GM12878 (cell line): ENCODE results near the gene MEIG1. TPM values are rescaled to one million over a fixed set of nuclear protein-coding genes. Genes with fewer than 3 reads are reported as not detected.

Experiments
- ATAC-seq: fragments of 200-7000 bp; cut with Tn5 transposase; 3 replicates; pipeline ENCODE4 v1.9.1; 2020; ENCODE audit warnings: mild to moderate bottlenecking, moderate library complexity
- BruUV-seq: library from RNA; stranded (reverse); fragments of 400-500 nt; replicated peaks from 2 replicates; lab custom pipeline; 2021; lab: Mats Ljungman, UMichigan
- CTCF ChIA-PET: fragments of 300-600 bp; sonication (Branson Sonifier 250); formaldehyde crosslinking; extraction: SDS; loops from one replicate; lab custom pipeline; 2021; ENCODE audit warnings: inconsistent platforms; lab: Yijun Ruan, JAX
- POLR2A ChIA-PET: fragments of 350-600 bp; formaldehyde crosslinking; extraction: SDS; loops from one replicate; lab custom pipeline; 2021; ENCODE audit warnings: inconsistent platforms; lab: Charles Lee
- RAD21 ChIA-PET: fragments of 300-600 bp; sonication (Branson Sonifier 250); formaldehyde crosslinking; loops from one replicate; lab custom pipeline; 2023; ENCODE audit warnings: antibody characterized with exemption; ENCODE audit not compliant: unreplicated experiment; lab: Charles Lee
- SMC1A ChIA-PET: fragments of 300-600 bp; sonication (Branson Sonifier 250); formaldehyde crosslinking; loops from one replicate; lab custom pipeline; 2023; ENCODE audit not compliant: unreplicated experiment, uncharacterized antibody; lab: Charles Lee
- DNase-seq: peaks from one replicate; pipeline ENCODE4 v3.0.0-alpha.2; 2011; ENCODE audit warnings: low read depth, low spot score
- FAIRE-seq: peaks from 3 replicates; lab custom pipeline; 2011; peaks lifted over from hg19 to GRCh38; lab: Jason Lieb, UNC
- H2AFZ ChIP-seq: 2 replicates; pipeline ENCODE4 v1.6.0; 2011; ENCODE audit warnings: low read depth, low read length, control low read depth; ENCODE audit not compliant: control insufficient read depth
- H3K27ac ChIP-seq: 2 replicates; pipeline ENCODE4 v1.5.1; 2011; ENCODE audit warnings: control low read depth; ENCODE audit not compliant: control insufficient read depth, insufficient read depth
- H3K27me3 ChIP-seq, 2 experiments: replicated peaks in 1 of 2; 2 replicates each; pipeline versions ENCODE4 v1.6.0 to v1.6.1; 2011; ENCODE audit warnings: low read length in 1 of 2; ENCODE audit not compliant: control insufficient read depth in 2 of 2, insufficient read depth in 2 of 2
- H3K36me3 ChIP-seq, 2 experiments: 2 replicates each; pipeline ENCODE4 v1.5.1; 2011; ENCODE audit warnings: low read length in 1 of 2; ENCODE audit not compliant: control insufficient read depth in 2 of 2, insufficient read depth in 2 of 2
- H3K4me1 ChIP-seq: 2 replicates; pipeline ENCODE4 v1.6.1; 2011; ENCODE audit warnings: mild to moderate bottlenecking, low read length, moderate library complexity, mixed read lengths; ENCODE audit not compliant: control insufficient read depth, insufficient read depth
- H3K4me2 ChIP-seq: 2 replicates; pipeline ENCODE4 v1.6.0; 2011; ENCODE audit warnings: control low read depth; ENCODE audit not compliant: control insufficient read depth, insufficient read depth
- H3K4me3 ChIP-seq: fragments of 200-600 bp; sonication (generic); 2 replicates; pipeline ENCODE4 v1.5.1; 2016
- H3K79me2 ChIP-seq: 2 replicates; pipeline ENCODE4 v1.6.0; 2011; ENCODE audit warnings: low read length; ENCODE audit not compliant: control insufficient read depth, insufficient read depth
- H3K9ac ChIP-seq: 2 replicates; pipeline ENCODE4 v1.8.0; 2011; ENCODE audit warnings: low read length, control low read depth, mixed read lengths; ENCODE audit not compliant: control insufficient read depth, insufficient read depth
- H3K9me3 ChIP-seq: replicated peaks from 3 replicates; pipeline ENCODE4 v1.5.1; 2011; ENCODE audit warnings: mild to moderate bottlenecking, low read length; ENCODE audit not compliant: control insufficient read depth, insufficient read depth
- H4K20me1 ChIP-seq: 2 replicates; pipeline ENCODE4 v1.6.0; 2011; ENCODE audit not compliant: control insufficient read depth, insufficient read depth
- ATF7 ChIP-seq: fragments of 450-650 bp; IDR thresholded peaks from 2 replicates; pipeline ENCODE4 v1.6.1; 2016; ENCODE audit warnings: low read depth, mild to moderate bottlenecking
- BACH1 ChIP-seq: fragments of 450-650 bp; IDR thresholded peaks from 2 replicates; pipeline ENCODE4 v1.6.1; 2017; ENCODE audit warnings: mild to moderate bottlenecking, borderline replicate concordance
- BHLHE40 ChIP-seq, 2 experiments: fragments of 450-650 bp in 1 of 2; IDR thresholded peaks; 2 replicates each; pipeline ENCODE4 v1.6.1; 2011 to 2017; ENCODE audit warnings: low read depth in 2 of 2, borderline replicate concordance in 1 of 2, improper control_type of control experiment in 1 of 2, low read length in 1 of 2, mild to moderate bottlenecking in 1 of 2
- CHD2 ChIP-seq: IDR thresholded peaks from 2 replicates; pipeline ENCODE4 v1.6.1; 2011; ENCODE audit warnings: low read depth, low read length, improper control_type of control experiment, borderline replicate concordance
- ESRRA ChIP-seq: IDR thresholded peaks from 2 replicates; pipeline ENCODE4 v1.6.1; 2012; ENCODE audit warnings: mild to moderate bottlenecking, low read length, improper control_type of control experiment
- ETV6 ChIP-seq, 2 experiments: fragments of 450-650 bp in 1 of 2; IDR thresholded peaks in 1 of 2; conservative IDR thresholded peaks in 1 of 2; 2 replicates each; pipeline ENCODE4 v1.6.1; 2014; ENCODE audit warnings: antibody characterized with exemption in 1 of 2, borderline replicate concordance in 1 of 2, low read depth in 1 of 2, mild to moderate bottlenecking in 1 of 2, moderate library complexity in 1 of 2
- GABPA ChIP-seq: IDR thresholded peaks from 2 replicates; pipeline ENCODE4 v1.6.1; 2014; ENCODE audit warnings: antibody characterized with exemption, low read depth, mild to moderate bottlenecking, inconsistent platforms
- JUND ChIP-seq: IDR thresholded peaks from 2 replicates; pipeline ENCODE4 v1.6.1; 2012; ENCODE audit warnings: low read depth, mild to moderate bottlenecking, low read length, improper control_type of control experiment, moderate library complexity
- LARP7 ChIP-seq: fragments of 450-650 bp; IDR thresholded peaks from 2 replicates; pipeline ENCODE4 v1.6.1; 2017; ENCODE audit warnings: mild to moderate bottlenecking
- NR2F1 ChIP-seq: fragments of 450-650 bp; conservative IDR thresholded peaks from 2 replicates; pipeline ENCODE4 v1.6.1; 2017; ENCODE audit warnings: mild to moderate bottlenecking
- PAX5 ChIP-seq: IDR thresholded peaks from 2 replicates; pipeline ENCODE4 v1.6.1; 2011; ENCODE audit warnings: low read depth, low read length, borderline replicate concordance
- PAX8 ChIP-seq: fragments of 450-650 bp; IDR thresholded peaks from 2 replicates; pipeline ENCODE4 v1.6.1; 2017; ENCODE audit warnings: mild to moderate bottlenecking, moderate library complexity
- SMAD1 ChIP-seq: fragments of 450-650 bp; IDR thresholded peaks from 2 replicates; pipeline ENCODE4 v1.6.1; 2018; ENCODE audit warnings: mild to moderate bottlenecking, low read depth; ENCODE audit not compliant: partially characterized antibody
- SREBF2 ChIP-seq: IDR thresholded peaks from 2 replicates; pipeline ENCODE4 v1.6.1; 2012; ENCODE audit warnings: mild to moderate bottlenecking, low read length
- STAT1 ChIP-seq: fragments of 450-650 bp; conservative IDR thresholded peaks from 2 replicates; pipeline ENCODE4 v1.6.1; 2014; ENCODE audit warnings: antibody characterized with exemption, mild to moderate bottlenecking
- TCF12 ChIP-seq: IDR thresholded peaks from 2 replicates; pipeline ENCODE4 v1.6.1; 2011; ENCODE audit warnings: low read depth, mild to moderate bottlenecking, low read length
- ZNF217 ChIP-seq: fragments of 450-650 bp; IDR thresholded peaks from 2 replicates; pipeline ENCODE4 v1.6.1; 2017; ENCODE audit warnings: antibody characterized with exemption, mild to moderate bottlenecking
- ZNF24 ChIP-seq: fragments of 450-650 bp; IDR thresholded peaks from 2 replicates; pipeline ENCODE4 v1.6.1; 2017; ENCODE audit warnings: antibody characterized with exemption, mild to moderate bottlenecking
- ZNF622 ChIP-seq: fragments of 450-650 bp; IDR thresholded peaks from 2 replicates; pipeline ENCODE4 v1.6.1; 2017; ENCODE audit warnings: mild to moderate bottlenecking, inconsistent platforms
- ZZZ3 ChIP-seq: IDR thresholded peaks from 2 replicates; pipeline ENCODE4 v1.6.1; 2011; ENCODE audit warnings: low read depth; ENCODE audit not compliant: control insufficient read depth, insufficient read length
- WGBS: methylation state at CpG from one replicate; pipeline ENCODE4 v1.1.6; 2016; ENCODE audit warnings: low lambda C conversion rate; ENCODE audit not compliant: insufficient replicate concordance, insufficient coverage; ENCODE audit errors: missing lambda C conversion rate; 5-methylcytosine and 5-hydroxymethylcytosine counted together
- in situ Hi-C: fragments of 300-500 bp; cut with MboI; formaldehyde crosslinking; loops from 9 replicates; pipeline ENCODE4 v1.14.3; 2018; ENCODE audit warnings: mixed read lengths
- intact Hi-C: fragments of 100-400 bp; cut with micrococcal nuclease; formaldehyde crosslinking; loops from one replicate; pipeline ENCODE4 v1.14.2; 2022; ENCODE audit not compliant: unreplicated experiment
- polyA plus RNA-seq, 11 experiments: library from polyadenylated mRNA; depleted of rRNA in 4 of 11; unstranded in 6 of 11; stranded (reverse) in 5 of 11; fragments of >200 nt; fragmentation: Nextera tagmentation in 4 of 11; fragmentation: Illumina TruSeq in 1 of 11; extraction: Ambion mirVana in 4 of 11; extraction: Trizol in 1 of 11; gene quantifications; 1 replicate in 1 of 11; 2 replicates in 10 of 11; pipeline versions ENCODE4 v1.2.1 to v1.2.3, GENCODE V29; 2011 to 2016; ENCODE audit warnings: inconsistent platforms in 2 of 11, missing spikeins in 2 of 11, low read depth in 1 of 11
- total RNA-seq, 4 experiments: library from RNA; depleted of rRNA in 3 of 4; stranded (reverse); fragments of >200 nt in 3 of 4; fragmentation: Illumina TruSeq in 1 of 4; extraction: Trizol in 1 of 4; gene quantifications; 2 replicates each; pipeline versions ENCODE4 v1.2.1 to v1.2.3, GENCODE V29; 2013 to 2021
- TF ChIP-seq, protein P1 (sequence below): fragments of 450-650 bp; conservative IDR thresholded peaks from 2 replicates; pipeline ENCODE4 v1.6.1; 2017; ENCODE audit warnings: mild to moderate bottlenecking, moderate library complexity

Gene MEIG1
- total and polyA plus RNA-seq, 10 of the 15 experiments (the other 5 are each of a cell fraction or from before 2014, with no cell fraction given): 0.13 to 1.9 (median 0.80) TPM; not detected in 2

DNA sequence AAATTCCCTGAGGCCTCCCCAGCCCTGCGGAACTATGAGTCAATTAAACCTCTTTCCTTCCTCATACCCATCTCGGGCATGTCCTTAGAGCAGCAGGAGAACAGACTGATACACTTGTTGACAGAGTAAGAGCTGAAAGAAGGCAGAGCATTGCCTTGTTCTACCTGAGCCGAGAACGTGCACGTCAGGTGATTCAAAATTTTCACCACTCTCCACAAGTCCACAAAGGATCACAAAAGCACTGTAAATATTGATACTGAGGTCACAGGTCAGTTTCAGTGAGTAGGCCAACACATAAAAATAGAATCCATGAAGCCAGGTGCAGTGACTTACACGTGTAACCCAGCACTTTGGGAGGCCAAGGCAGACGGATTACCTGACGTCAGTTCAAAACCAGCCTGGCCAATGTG lies 33.1 kb upstream of the MEIG1 start:
- ATAC-seq (peak; percentile 20), DNase-seq (no peak), FAIRE-seq (peak; percentile 47)
- WGBS: 50% methylated on average over 8 of the region's 8 CpGs
- peaks cover 18 to 51% of the 10 kb centered on the region in 2 experiments for H3K36me3 ChIP-seq
- SMC1A ChIA-PET: interaction anchor here (1.0 to 1.4 kb wide), 5 partner anchors 21 to 33 kb away, joined by 3 to 8 read pairs (median 5); partner anchors contain the start of genes DCLRE1C and MEIG1
- no peaks in the 10 kb centered on the region for H3K27me3 ChIP-seq
- RAD21 ChIA-PET: interaction anchor here (1.0 to 2.0 kb wide), 5 partner anchors 27 to 89 kb away, joined by 4 to 18 read pairs (median 7); partner anchors contain the start of genes DCLRE1C, MEIG1 and SUV39H2
- H3K27ac ChIP-seq: peak overlapping the region; percentile 63
- H3K4me2 ChIP-seq: peak overlapping the region; percentile 72
- intact Hi-C loops (loop anchor here (1.0 to 2.0 kb wide), 3 partner anchors 25 to 389 kb away; partner anchors contain the start of gene SUV39H2), in situ Hi-C loops (no loop called here)
- BruUV-seq: no TSS peak
- H3K4me1 ChIP-seq: peaks cover 22% of the 10 kb centered on the region
- POLR2A ChIA-PET: interaction anchor here (1.2 kb wide), 1 partner anchor 27 kb away, joined by 3 read pairs; no protein-coding TSS in a partner anchor
- no peaks in the 10 kb centered on the region; the same call in 2 of the 3 replicates for H3K9me3 ChIP-seq
- CTCF ChIA-PET: interaction anchor here (0.8 to 2.2 kb wide), 7 partner anchors 23 to 181 kb away, joined by 3 to 15 read pairs (median 7); no protein-coding TSS in a partner anchor
- no peak overlapping the region for H3K9ac ChIP-seq
- TF ChIP-seq ZNF24 (no peak), ZNF622 (no peak), LARP7 (no peak), ETV6 (conservative IDR thresholded peaks at IDR 0.05 in 1 of 2, IDR thresholded peaks at IDR 0.05 in 1 of 2; ENCODE audit: borderline replicate concordance in 1 of 2, low read depth in 1 of 2) (0 out of 4 replicates have a peak, but pooled peaks of 1 of the 2 experiments have one; percentile 40), BHLHE40 (IDR thresholded peaks at IDR 0.05; ENCODE audit: borderline replicate concordance in 1 of 2, low read depth in 2 of 2, low read length in 1 of 2) (peak in 1 of 2 experiments; percentile 39; a peak in 2 of 4 replicates), GABPA (no peak), ZZZ3 (no peak), PAX5 (no peak), NR2F1 (peak; percentile 68), ESRRA (no peak), STAT1 (no peak), SMAD1 (no peak), BACH1 (no peak), ZNF217 (no peak), TCF12 (0 out of 2 replicates have a peak, but pooled peaks have one; percentile 32), PAX8 (no peak), SREBF2 (no peak), ATF7 (no peak), JUND (no peak), CHD2 (no peak)
- TF ChIP-seq, protein P1, sequence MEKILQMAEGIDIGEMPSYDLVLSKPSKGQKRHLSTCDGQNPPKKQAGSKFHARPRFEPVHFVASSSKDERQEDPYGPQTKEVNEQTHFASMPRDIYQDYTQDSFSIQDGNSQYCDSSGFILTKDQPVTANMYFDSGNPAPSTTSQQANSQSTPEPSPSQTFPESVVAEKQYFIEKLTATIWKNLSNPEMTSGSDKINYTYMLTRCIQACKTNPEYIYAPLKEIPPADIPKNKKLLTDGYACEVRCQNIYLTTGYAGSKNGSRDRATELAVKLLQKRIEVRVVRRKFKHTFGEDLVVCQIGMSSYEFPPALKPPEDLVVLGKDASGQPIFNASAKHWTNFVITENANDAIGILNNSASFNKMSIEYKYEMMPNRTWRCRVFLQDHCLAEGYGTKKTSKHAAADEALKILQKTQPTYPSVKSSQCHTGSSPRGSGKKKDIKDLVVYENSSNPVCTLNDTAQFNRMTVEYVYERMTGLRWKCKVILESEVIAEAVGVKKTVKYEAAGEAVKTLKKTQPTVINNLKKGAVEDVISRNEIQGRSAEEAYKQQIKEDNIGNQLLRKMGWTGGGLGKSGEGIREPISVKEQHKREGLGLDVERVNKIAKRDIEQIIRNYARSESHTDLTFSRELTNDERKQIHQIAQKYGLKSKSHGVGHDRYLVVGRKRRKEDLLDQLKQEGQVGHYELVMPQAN: no peak
- peak overlapping the region; percentile 8; the same call in 1 of the 2 replicates for H3K4me3 ChIP-seq
- no peak overlapping the region for H2AFZ ChIP-seq
- peaks cover 4% of the 10 kb centered on the region; the same call in 1 of the 2 replicates for H4K20me1 ChIP-seq
- H3K79me2 ChIP-seq: no peaks in the 10 kb centered on the region; the same call in 1 of the 2 replicates
